Sigmoid colon (tissue), 7 donors: ENCODE measurements around the gene MYLK. TPM values are rescaled to one million over a fixed set of nuclear protein-coding genes. Genes with fewer than 3 reads are reported as not detected.
A peak's percentile ranks its signal among the peaks of the same experiment; 100 is the strongest.

ENCODE experiments used
- DNase-seq: peaks from one replicate; pipeline ENCODE4 v3.0.0-alpha.2; 2019
- H3K27ac ChIP-seq, 4 donors: fragments of 200-600 bp; sonication (generic); one replicate each; pipeline ENCODE4 v1.5.1; 2016 to 2019; ENCODE audit warnings: mild to moderate bottlenecking in 1 of 4
- H3K27me3 ChIP-seq, 3 donors: fragments of 200-600 bp; sonication (generic); one replicate each; pipeline ENCODE4 v1.5.1; 2019; ENCODE audit warnings: mild to moderate bottlenecking in 1 of 3
- H3K36me3 ChIP-seq, 4 donors: fragments of 200-600 bp; sonication (generic); one replicate each; pipeline ENCODE4 v1.5.1; 2016 to 2019
- H3K4me1 ChIP-seq, 4 donors: fragments of 200-600 bp; sonication (generic); one replicate each; pipeline ENCODE4 v1.5.1; 2017 to 2019
- H3K4me3 ChIP-seq, 4 donors: fragments of 200-600 bp; sonication (generic); one replicate each; pipeline ENCODE4 v1.5.1; 2017 to 2019; ENCODE audit warnings: mild to moderate bottlenecking in 2 of 4, moderate library complexity in 1 of 4
- H3K9me3 ChIP-seq, 4 donors: fragments of 200-600 bp in 3 of 4; sonication (generic) in 3 of 4; one replicate each; pipeline versions ENCODE4 v1.5.1 to v1.6.1; 2013 to 2019
- CTCF ChIP-seq, 4 experiments: fragments of 450-650 bp in 3 of 4; fragments of 200-600 bp in 1 of 4; IDR thresholded peaks; one replicate each; pipeline ENCODE4 v1.5.1; 2016 to 2019; ENCODE audit warnings: antibody characterized with exemption in 4 of 4, mild to moderate bottlenecking in 3 of 4, moderate library complexity in 2 of 4
- EP300 ChIP-seq, 4 donors: sonication (generic); formaldehyde crosslinking; IDR thresholded peaks; one replicate each; pipeline ENCODE4 v1.6.1; 2017; ENCODE audit warnings: antibody characterized with exemption in 4 of 4
- POLR2A ChIP-seq, 2 donors: fragments of 450-650 bp; IDR thresholded peaks; one replicate each; pipeline ENCODE4 v1.6.1; 2016; ENCODE audit warnings: antibody characterized with exemption in 2 of 2, mild to moderate bottlenecking in 2 of 2, moderate library complexity in 2 of 2
- POLR2AphosphoS5 ChIP-seq, 4 donors: sonication (generic); formaldehyde crosslinking; IDR thresholded peaks; one replicate each; pipeline ENCODE4 v1.6.1; 2017; ENCODE audit warnings: antibody characterized with exemption in 4 of 4
- WGBS, 2 donors: extraction: QIAGEN DNeasy Blood & Tissue Kit; methylation state at CpG; one replicate each; pipeline ENCODE4 v1.1.7; 2013; 5-methylcytosine and 5-hydroxymethylcytosine counted together
- intact Hi-C: fragments of 100-400 bp; cut with DNase I; formaldehyde crosslinking; loops from one replicate; pipeline ENCODE4 v1.15.1; 2023
- polyA plus RNA-seq, 3 donors: library from polyadenylated mRNA; stranded (reverse); fragments of 200-250 nt; gene quantifications; one replicate each; pipeline ENCODE4 v1.2.3, GENCODE V29; 2013
- total RNA-seq, 4 donors: library from RNA; depleted of rRNA; stranded (reverse); fragments of >200 nt; gene quantifications; one replicate each; pipeline ENCODE4 v1.1.0, GENCODE V29; 2016
- donor health status: healthy with polysubstance abuse.
- donor health status: Bipolar disorder and iron deficiency.
- donor health status: healthy.

The MYLK gene
- total and polyA plus RNA-seq, 7 donors, result 21.5 to 2,153 (median 1,169) TPM

DNA sequence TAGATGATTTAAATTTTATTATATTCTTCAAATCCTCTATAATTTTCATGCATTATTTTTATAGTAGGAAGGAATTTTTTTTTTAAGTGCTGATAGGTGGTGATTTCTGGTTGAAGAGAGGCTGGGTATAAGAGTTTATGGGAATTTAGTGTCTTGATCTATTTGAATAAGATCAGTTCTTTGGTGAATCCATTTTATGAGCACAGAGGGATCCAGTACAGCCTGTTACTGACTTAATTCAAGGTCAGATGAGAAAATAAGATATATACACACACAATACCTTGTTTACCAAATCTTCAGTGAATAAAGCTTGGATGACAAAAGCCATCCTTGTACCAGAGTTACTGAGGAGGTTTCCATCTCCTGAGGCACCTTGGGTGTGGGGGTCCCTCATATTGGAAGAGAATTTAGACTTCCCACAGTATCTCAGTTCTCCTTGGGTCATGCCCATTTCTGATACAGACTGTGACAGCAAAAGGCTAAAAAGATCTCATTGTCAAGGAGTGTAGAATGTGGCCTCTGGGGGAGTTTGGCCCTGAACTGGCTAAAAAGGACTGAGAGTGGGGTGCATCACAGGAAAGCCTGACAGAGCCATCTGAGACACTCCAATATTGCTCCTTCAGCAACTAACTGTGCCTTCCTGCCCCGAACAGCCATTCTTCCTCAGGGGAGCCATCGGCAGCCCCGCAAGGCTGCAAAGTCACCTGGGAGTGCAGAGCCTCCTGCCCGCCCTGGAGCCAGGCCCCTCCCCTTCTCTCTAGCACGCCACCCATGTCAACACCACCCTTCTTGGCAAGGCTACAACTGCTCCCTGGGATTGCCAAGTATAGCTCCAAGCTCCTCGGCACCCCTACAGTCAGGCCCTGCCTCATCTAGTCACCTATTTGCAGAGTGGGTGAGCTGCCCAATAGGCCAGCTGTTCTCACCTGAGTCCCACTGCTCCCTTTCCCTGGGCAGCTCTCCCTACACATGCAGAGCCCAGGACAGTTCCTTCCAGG lies 256.2 kb downstream of the MYLK start:
- Histone ChIP-seq H3K27ac (peak overlapping the region; percentile 87 to 98 (median 92)), H3K27me3 (no peaks in the 10 kb centered on the region), H3K4me3 (no peak overlapping the region), H3K9me3 (no peaks in the 10 kb centered on the region), H3K36me3 (peaks cover 18 to 88% (median 40%) of the 10 kb centered on the region in 4 donors), H3K4me1 (peaks cover 0 to 76% (median 62%) of the 10 kb centered on the region in 4 donors)
- DNase-seq, result peak; percentile 94
- TF ChIP-seq EP300 (IDR thresholded peaks at IDR 0.05), result peak in 1 of 4 donors; percentile 15
- TF ChIP-seq POLR2AphosphoS5 (IDR thresholded peaks at IDR 0.05), result peak; percentile 27 to 52 (median 47)
- TF ChIP-seq POLR2A (IDR thresholded peaks at IDR 0.05), result no peak
- TF ChIP-seq CTCF (IDR thresholded peaks at IDR 0.05), result no peak
- 72 to 86% methylated on average over 6 of the region's 6 CpGs for WGBS, 2 donors
- intact Hi-C loops, result no loop called here

- peaks cover 18 to 96% (median 42%) of the 10 kb centered on the region in 4 donors for H3K36me3 ChIP-seq
- 90 to 95% methylated on average over 7 of the region's 7 CpGs for WGBS, 2 donors
- no peaks in the 10 kb centered on the region for H3K9me3 ChIP-seq
- peak overlapping the region; percentile 87 to 98 (median 92) for H3K27ac ChIP-seq
- intact Hi-C loops, result no loop called here
- TF ChIP-seq CTCF (IDR thresholded peaks at IDR 0.05), result no peak
- TF ChIP-seq POLR2AphosphoS5 (IDR thresholded peaks at IDR 0.05), result no peak
- TF ChIP-seq EP300 (IDR thresholded peaks at IDR 0.05), result no peak
- TF ChIP-seq POLR2A (IDR thresholded peaks at IDR 0.05), result no peak
- H3K27me3 ChIP-seq, result no peaks in the 10 kb centered on the region
- DNase-seq, result no peak
- no peak overlapping the region for H3K4me3 ChIP-seq
- peaks cover 0 to 76% (median 59%) of the 10 kb centered on the region in 4 donors for H3K4me1 ChIP-seq
These were observed 257.3 kb downstream of the MYLK start for GRCh38 chr3:123626881-123627280.

GRCh38 chr3:123624302-123624701 lies 259.8 kb downstream of the MYLK start:
- WGBS, 2 donors, result 67 to 86% methylated on average over 1 of the region's 1 CpG
- no peaks in the 10 kb centered on the region for H3K9me3 ChIP-seq
- H3K27ac ChIP-seq, result peak overlapping the region; percentile 90 to 98 (median 93)
- H3K36me3 ChIP-seq, result peaks cover 13 to 79% (median 40%) of the 10 kb centered on the region in 4 donors
- DNase-seq, result no peak
- peaks cover 0 to 64% (median 49%) of the 10 kb centered on the region in 4 donors for H3K4me1 ChIP-seq
- H3K4me3 ChIP-seq, result no peak overlapping the region
- TF ChIP-seq CTCF (IDR thresholded peaks at IDR 0.05) (no peak), EP300 (IDR thresholded peaks at IDR 0.05) (no peak), POLR2A (IDR thresholded peaks at IDR 0.05) (no peak), POLR2AphosphoS5 (IDR thresholded peaks at IDR 0.05) (no peak)
- H3K27me3 ChIP-seq, result no peaks in the 10 kb centered on the region
- intact Hi-C loops, result no loop called here

- DNase-seq, result no peak
- WGBS, 2 donors, result 90 to 91% methylated on average over 5 of the region's 5 CpGs
- Histone ChIP-seq H3K27ac (peak overlapping the region; percentile 90 to 98 (median 93)), H3K9me3 (no peaks in the 10 kb centered on the region), H3K4me1 (peaks cover 0 to 61% (median 41%) of the 10 kb centered on the region in 4 donors), H3K27me3 (no peaks in the 10 kb centered on the region), H3K4me3 (no peak overlapping the region), H3K36me3 (peaks cover 14 to 79% (median 36%) of the 10 kb centered on the region in 4 donors)
- intact Hi-C loops, result no loop called here
- no peak for TF ChIP-seq POLR2A (IDR thresholded peaks at IDR 0.05)
- TF ChIP-seq CTCF (IDR thresholded peaks at IDR 0.05), result no peak
- no peak for TF ChIP-seq EP300 (IDR thresholded peaks at IDR 0.05)
- TF ChIP-seq POLR2AphosphoS5 (IDR thresholded peaks at IDR 0.05), result no peak
These were observed 260.7 kb downstream of the MYLK start for GRCh38 chr3:123623346-123623880.
